KOPT-K1 (cell line): ENCODE data around the gene STAMBP.
"Not testable (repeated sequence)": the region's sequence is repeated elsewhere in the genome, so short reads cannot be mapped to it uniquely, and the experiment has no call there.

Experiments
- H3K27ac ChIP-seq: fragments of 200-600 bp; sonication (generic); 2 replicates; pipeline ENCODE4 v1.5.1; 2016; ENCODE audit warnings: antibody characterized with exemption, mild to moderate bottlenecking, low read depth, low read length; ENCODE audit not compliant: poor library complexity, severe bottlenecking
- H3K36me3 ChIP-seq: fragments of 200-600 bp; sonication (generic); 2 replicates; pipeline ENCODE4 v1.5.1; 2017; ENCODE audit warnings: antibody characterized with exemption, mild to moderate bottlenecking, low read length, moderate library complexity; ENCODE audit not compliant: insufficient read depth
- H3K9me3 ChIP-seq: fragments of 200-600 bp; sonication (generic); 2 replicates; pipeline ENCODE4 v1.5.1; 2017; ENCODE audit warnings: antibody characterized with exemption, low read length, mild to moderate bottlenecking; ENCODE audit not compliant: insufficient read depth, poor library complexity, severe bottlenecking

STAMBP gene

GRCh38 chr2:73903949-73904613 is 75.3 kb downstream of the STAMBP start:
- H3K9me3 ChIP-seq, H3K36me3 ChIP-seq, H3K27ac ChIP-seq: not testable (repeated sequence)

- Histone ChIP-seq H3K27ac (no peak overlapping the region), H3K9me3 (no peaks in the 10 kb centered on the region), H3K36me3 (no peaks in the 10 kb centered on the region)
These were observed 76.2 kb downstream of the STAMBP start for GRCh38 chr2:73904952-73905351.

- no peaks in the 10 kb centered on the region for H3K9me3 ChIP-seq
- H3K36me3 ChIP-seq: no peaks in the 10 kb centered on the region
- no peak overlapping the region for H3K27ac ChIP-seq
These were observed 78.2 kb downstream of the STAMBP start for GRCh38 chr2:73906847-73907505.

GRCh38 chr2:73907840-73908452 is 79.2 kb downstream of the STAMBP start:
- Histone ChIP-seq H3K9me3 (no peaks in the 10 kb centered on the region), H3K27ac (no peak overlapping the region), H3K36me3 (no peaks in the 10 kb centered on the region)

GRCh38 chr2:73908689-73909652 is 80.2 kb downstream of the STAMBP start:
- Histone ChIP-seq H3K36me3 (no peaks in the 10 kb centered on the region), H3K9me3 (no peaks in the 10 kb centered on the region), H3K27ac (no peak overlapping the region)

GRCh38 chr2:73910873-73911547 is 82.2 kb downstream of the STAMBP start:
- Histone ChIP-seq H3K9me3 (no peaks in the 10 kb centered on the region), H3K36me3 (no peaks in the 10 kb centered on the region), H3K27ac (no peak overlapping the region)

GRCh38 chr2:73911548-73912208 is 82.9 kb downstream of the STAMBP start:
- H3K9me3 ChIP-seq: no peaks in the 10 kb centered on the region
- H3K27ac ChIP-seq: no peak overlapping the region
- no peaks in the 10 kb centered on the region for H3K36me3 ChIP-seq

GRCh38 chr2:73913414-73914054 is 84.8 kb downstream of the STAMBP start:
- no peaks in the 10 kb centered on the region for H3K9me3 ChIP-seq

GRCh38 chr2:73914667-73915066 is 85.9 kb downstream of the STAMBP start:
- no peaks in the 10 kb centered on the region for H3K9me3 ChIP-seq
- H3K27ac ChIP-seq: no peak overlapping the region

More at GRCh38 chr2:73913414-73914054, 84.8 kb downstream of the STAMBP start:
- Histone ChIP-seq H3K36me3 (no peaks in the 10 kb centered on the region), H3K27ac (no peak overlapping the region)

GRCh38 chr2:73915437-73915993 is 86.8 kb downstream of the STAMBP start:
- no peak overlapping the region for H3K27ac ChIP-seq
- no peaks in the 10 kb centered on the region for H3K36me3 ChIP-seq
- no peaks in the 10 kb centered on the region for H3K9me3 ChIP-seq

More at GRCh38 chr2:73914667-73915066, 85.9 kb downstream of the STAMBP start:
- no peaks in the 10 kb centered on the region for H3K36me3 ChIP-seq

- no peaks in the 10 kb centered on the region for H3K9me3 ChIP-seq
These were observed 87.9 kb downstream of the STAMBP start for GRCh38 chr2:73916666-73917065.

GRCh38 chr2:73917296-73917695 is 88.5 kb downstream of the STAMBP start:
- Histone ChIP-seq H3K27ac (no peak overlapping the region), H3K9me3 (no peaks in the 10 kb centered on the region), H3K36me3 (no peaks in the 10 kb centered on the region)

More at GRCh38 chr2:73916666-73917065, 87.9 kb downstream of the STAMBP start:
- H3K27ac ChIP-seq: no peak overlapping the region
- H3K36me3 ChIP-seq: no peaks in the 10 kb centered on the region

GRCh38 chr2:73917696-73918207 is 89.0 kb downstream of the STAMBP start:
- H3K9me3 ChIP-seq: no peaks in the 10 kb centered on the region
- H3K27ac ChIP-seq: no peak overlapping the region
- H3K36me3 ChIP-seq: no peaks in the 10 kb centered on the region
